ENCODE data around the gene SFMBT2. TPM values are rescaled to one million over a fixed set of nuclear protein-coding genes. Genes with fewer than 3 reads are reported as not detected.

SFMBT2 gene
- 1.2 and 3.4 TPM in 2 replicates for total RNA-seq

GRCh38 chr10:7410862-7411670 is at the start of gene SFMBT2:
TSS of gene SFMBT2 (minus strand) at chr10:7411034. CDS start at chr10:7381898, 29,136 bp downstream.

All from aortic smooth muscle cell (primary cell).